ENCODE data around the gene COL23A1. TPM values are rescaled to one million over a fixed set of nuclear protein-coding genes. Genes with fewer than 3 reads are reported as not detected.

Gene COL23A1
- total and polyA plus RNA-seq, 4 donors = 0.76 to 4.4 (median 1.3) TPM

GRCh38 chr5:178338126-178338749 is 252.0 kb downstream of the COL23A1 start:
- TF ChIP-seq, protein P1, sequence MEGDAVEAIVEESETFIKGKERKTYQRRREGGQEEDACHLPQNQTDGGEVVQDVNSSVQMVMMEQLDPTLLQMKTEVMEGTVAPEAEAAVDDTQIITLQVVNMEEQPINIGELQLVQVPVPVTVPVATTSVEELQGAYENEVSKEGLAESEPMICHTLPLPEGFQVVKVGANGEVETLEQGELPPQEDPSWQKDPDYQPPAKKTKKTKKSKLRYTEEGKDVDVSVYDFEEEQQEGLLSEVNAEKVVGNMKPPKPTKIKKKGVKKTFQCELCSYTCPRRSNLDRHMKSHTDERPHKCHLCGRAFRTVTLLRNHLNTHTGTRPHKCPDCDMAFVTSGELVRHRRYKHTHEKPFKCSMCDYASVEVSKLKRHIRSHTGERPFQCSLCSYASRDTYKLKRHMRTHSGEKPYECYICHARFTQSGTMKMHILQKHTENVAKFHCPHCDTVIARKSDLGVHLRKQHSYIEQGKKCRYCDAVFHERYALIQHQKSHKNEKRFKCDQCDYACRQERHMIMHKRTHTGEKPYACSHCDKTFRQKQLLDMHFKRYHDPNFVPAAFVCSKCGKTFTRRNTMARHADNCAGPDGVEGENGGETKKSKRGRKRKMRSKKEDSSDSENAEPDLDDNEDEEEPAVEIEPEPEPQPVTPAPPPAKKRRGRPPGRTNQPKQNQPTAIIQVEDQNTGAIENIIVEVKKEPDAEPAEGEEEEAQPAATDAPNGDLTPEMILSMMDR (IDR thresholded peaks at IDR 0.05; ENCODE audit: control extremely low read depth, extremely low read depth) = no peak
- H3K4me1 ChIP-seq (ENCODE audit: control insufficient read depth in 5 of 5, insufficient read depth in 5 of 5, low read length in 5 of 5) = peaks cover 0 to 8% (median 7%) of the 10 kb centered on the region in 5 donors
- H3K9ac ChIP-seq (ENCODE audit: insufficient read depth in 1 of 2, low read length in 2 of 2) = no peak overlapping the region
- H3K36me3 ChIP-seq (ENCODE audit: control insufficient read depth in 4 of 4, insufficient read depth in 4 of 4, low read length in 4 of 4) = no peaks in the 10 kb centered on the region
- H3K27me3 ChIP-seq (ENCODE audit: control insufficient read depth in 3 of 3, insufficient read depth in 3 of 3, low read length in 2 of 3) = peaks cover 0 to 3% (median 0%) of the 10 kb centered on the region in 3 donors
- H3K4me3 ChIP-seq = no peak overlapping the region
- ATAC-seq (ENCODE audit: insufficient read depth, low FRiP score) (no peak), DNase-seq (no peak)
- H3K27ac ChIP-seq (ENCODE audit: low read depth in 1 of 2, low read length in 1 of 2) = no peak overlapping the region
- 91 to 93% methylated on average over 11 of the region's 11 CpGs for WGBS, 2 donors
- H3K9me3 ChIP-seq (ENCODE audit: control insufficient read depth in 4 of 4, insufficient read depth in 3 of 4, low read length in 3 of 4) = peaks cover 0 to 2% (median 0%) of the 10 kb centered on the region in 4 donors

- DNase-seq (peak; percentile 49 to 60 (median 52)), ATAC-seq (ENCODE audit: insufficient read depth, low FRiP score) (no peak)
- TF ChIP-seq, protein P1 (IDR thresholded peaks at IDR 0.05; ENCODE audit: control extremely low read depth, extremely low read depth) = no peak
- H3K27me3 ChIP-seq (ENCODE audit: control insufficient read depth in 3 of 3, insufficient read depth in 3 of 3, low read length in 2 of 3) = peaks cover 0 to 3% (median 0%) of the 10 kb centered on the region in 3 donors
- peaks cover 0 to 11% (median 4%) of the 10 kb centered on the region in 5 donors for H3K4me1 ChIP-seq (ENCODE audit: control insufficient read depth in 5 of 5, insufficient read depth in 5 of 5, low read length in 5 of 5)
- H3K36me3 ChIP-seq (ENCODE audit: control insufficient read depth in 4 of 4, insufficient read depth in 4 of 4, low read length in 4 of 4) = no peaks in the 10 kb centered on the region
- H3K9me3 ChIP-seq (ENCODE audit: control insufficient read depth in 4 of 4, insufficient read depth in 3 of 4, low read length in 3 of 4) = peaks cover 0 to 2% (median 0%) of the 10 kb centered on the region in 4 donors
- no peak overlapping the region for H3K9ac ChIP-seq (ENCODE audit: insufficient read depth in 1 of 2, low read length in 2 of 2)
- no peak overlapping the region for H3K27ac ChIP-seq (ENCODE audit: low read depth in 1 of 2, low read length in 1 of 2)
- no peak overlapping the region for H3K4me3 ChIP-seq
- 62 to 80% methylated on average over 7 of the region's 7 CpGs for WGBS, 2 donors
These were observed 252.9 kb downstream of the COL23A1 start for GRCh38 chr5:178337334-178337741.

DNA sequence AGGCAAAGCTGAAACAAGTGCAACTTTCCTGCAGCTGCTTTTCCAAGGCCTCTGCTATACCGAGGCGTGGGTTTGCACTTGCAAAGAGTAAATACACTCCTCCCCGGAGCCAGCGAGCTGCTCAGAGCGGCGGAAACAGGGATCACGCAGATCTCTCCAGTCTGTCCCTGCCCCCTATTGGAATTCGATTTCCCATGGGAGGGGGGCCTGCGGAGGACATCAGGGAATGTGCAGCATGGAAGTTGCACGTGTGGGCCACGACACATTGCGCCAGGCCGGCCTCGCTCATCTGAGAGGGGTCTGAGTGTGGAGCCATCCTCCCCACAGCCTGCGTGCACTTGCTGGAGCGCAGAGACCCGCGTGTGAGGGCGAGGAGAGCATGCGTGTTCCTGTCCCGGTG is 253.3 kb downstream of the COL23A1 start:
- Histone ChIP-seq H3K36me3 (ENCODE audit: control insufficient read depth in 4 of 4, insufficient read depth in 4 of 4, low read length in 4 of 4) (no peaks in the 10 kb centered on the region), H3K4me3 (no peak overlapping the region), H3K27me3 (ENCODE audit: control insufficient read depth in 3 of 3, insufficient read depth in 3 of 3, low read length in 2 of 3) (peaks cover 0 to 3% (median 0%) of the 10 kb centered on the region in 3 donors), H3K27ac (ENCODE audit: low read depth in 1 of 2, low read length in 1 of 2) (no peak overlapping the region), H3K4me1 (ENCODE audit: control insufficient read depth in 5 of 5, insufficient read depth in 5 of 5, low read length in 5 of 5) (peaks cover 0 to 16% (median 8%) of the 10 kb centered on the region in 5 donors), H3K9ac (ENCODE audit: insufficient read depth in 1 of 2, low read length in 2 of 2) (no peak overlapping the region), H3K9me3 (ENCODE audit: control insufficient read depth in 4 of 4, insufficient read depth in 3 of 4, low read length in 3 of 4) (peaks cover 0 to 2% (median 0%) of the 10 kb centered on the region in 4 donors)
- ATAC-seq (ENCODE audit: insufficient read depth, low FRiP score) = no peak
- TF ChIP-seq, protein P1 (IDR thresholded peaks at IDR 0.05; ENCODE audit: control extremely low read depth, extremely low read depth) = no peak
- peak in 1 of 3 donors; percentile 52 for DNase-seq
- 51 to 80% methylated on average over 21 of the region's 21 CpGs for WGBS, 2 donors
